Neural cell (in vitro differentiated cells): ENCODE data around the gene YJEFN3. TPM values are rescaled to one million over a fixed set of nuclear protein-coding genes. Genes with fewer than 3 reads are reported as not detected.

ENCODE experiments used
- H2AFZ ChIP-seq: fragments of 200-600, 300-800 bp; sonication (generic), shearing (Covaris generic); 2 replicates; pipeline ENCODE4 v1.6.0; 2014; ENCODE audit warnings: low read depth, mild to moderate bottlenecking, antibody characterized with exemption, low read length, moderate library complexity
- H3F3A ChIP-seq: fragments of 200-600 bp; shearing (Covaris generic); 2 replicates; pipeline ENCODE4 v1.6.1; 2016; ENCODE audit warnings: mild to moderate bottlenecking, moderate library complexity, mixed read lengths, antibody characterized with exemption, low read length; ENCODE audit not compliant: insufficient read depth, poor library complexity, severe bottlenecking
- H3K27ac ChIP-seq: fragments of 200-600, 300-800 bp; sonication (generic), shearing (Covaris generic); 2 replicates; pipeline ENCODE4 v1.5.1; 2014; ENCODE audit warnings: mild to moderate bottlenecking, low read length, moderate library complexity
- H3K27me3 ChIP-seq: fragments of 300-800, 200-600 bp; sonication (generic), shearing (Covaris generic); 2 replicates; pipeline ENCODE4 v1.6.0; 2014; ENCODE audit warnings: mild to moderate bottlenecking, low read depth, low read length, moderate library complexity; ENCODE audit not compliant: insufficient read depth
- H3K36me3 ChIP-seq: fragments of 300-800, 200-600 bp; sonication (generic), shearing (Covaris generic); 2 replicates; pipeline ENCODE4 v1.5.1; 2014; ENCODE audit warnings: mild to moderate bottlenecking, antibody characterized with exemption, low read length, moderate library complexity; ENCODE audit not compliant: insufficient read depth
- H3K4me2 ChIP-seq: fragments of 300-800, 200-600 bp; sonication (generic), shearing (Covaris generic); 2 replicates; pipeline ENCODE4 v1.6.0; 2014; ENCODE audit warnings: mild to moderate bottlenecking, low read length
- H3K4me3 ChIP-seq: fragments of 300-800, 200-600 bp; sonication (generic), shearing (Covaris generic); 2 replicates; pipeline ENCODE4 v1.5.1; 2014; ENCODE audit warnings: mild to moderate bottlenecking, low read length, moderate library complexity
- H3K79me2 ChIP-seq: fragments of 200-600 bp; shearing (Covaris generic); replicated peaks from 2 replicates; pipeline ENCODE4 v1.6.0; 2014; ENCODE audit warnings: mild to moderate bottlenecking, low read length, moderate library complexity; ENCODE audit not compliant: insufficient read depth
- H3K9ac ChIP-seq: fragments of 300-800, 200-600 bp; sonication (generic), shearing (Covaris generic); 2 replicates; pipeline ENCODE4 v1.6.1; 2016; ENCODE audit warnings: mild to moderate bottlenecking, low read length, mixed read lengths
- H3K9me2 ChIP-seq: fragments of 200-600 bp; shearing (Covaris generic); 2 replicates; pipeline ENCODE4 v1.6.1; 2016; ENCODE audit warnings: mild to moderate bottlenecking, low read length, mixed read lengths; ENCODE audit not compliant: insufficient read depth
- H3K9me3 ChIP-seq: fragments of 200-600, 300-800 bp; sonication (generic), shearing (Covaris generic); 2 replicates; pipeline ENCODE4 v1.6.1; 2016; ENCODE audit warnings: mild to moderate bottlenecking, mixed run types, low read length, moderate library complexity, mixed read lengths
- H4K20me1 ChIP-seq: fragments of 200-600 bp; shearing (Covaris generic); 2 replicates; pipeline ENCODE4 v1.6.1; 2016; ENCODE audit warnings: mild to moderate bottlenecking, mixed run types; ENCODE audit not compliant: insufficient read depth
- EP300 ChIP-seq: fragments of 450-650 bp; conservative IDR thresholded peaks from 2 replicates; pipeline ENCODE4 v1.6.1; 2014; ENCODE audit warnings: antibody characterized with exemption, mild to moderate bottlenecking, moderate library complexity; ENCODE audit not compliant: poor library complexity, severe bottlenecking
- EZH2 ChIP-seq: fragments of 200-600, 300-800 bp; shearing (Covaris generic), sonication (generic); IDR thresholded peaks from 2 replicates; pipeline ENCODE4 v1.6.1; 2014; ENCODE audit warnings: antibody characterized with exemption, low read length, borderline replicate concordance, mild to moderate bottlenecking; ENCODE audit not compliant: insufficient read depth, poor library complexity, severe bottlenecking
- MXI1 ChIP-seq: fragments of 450-650 bp; conservative IDR thresholded peaks from 2 replicates; pipeline ENCODE4 v1.6.1; 2014; ENCODE audit warnings: antibody characterized with exemption, mild to moderate bottlenecking; ENCODE audit not compliant: poor library complexity, severe bottlenecking
- POLR2AphosphoS5 ChIP-seq: IDR thresholded peaks from 2 replicates; pipeline ENCODE4 v1.6.1; 2012
- RAD21 ChIP-seq: fragments of 450-650 bp; conservative IDR thresholded peaks from 2 replicates; pipeline ENCODE4 v1.6.1; 2014; ENCODE audit warnings: antibody characterized with exemption, mild to moderate bottlenecking, moderate library complexity
- SMC3 ChIP-seq: fragments of 450-650 bp; conservative IDR thresholded peaks from 2 replicates; pipeline ENCODE4 v1.6.1; 2014; ENCODE audit warnings: antibody characterized with exemption, mild to moderate bottlenecking, moderate library complexity; ENCODE audit not compliant: poor library complexity
- TAF1 ChIP-seq: IDR thresholded peaks from 2 replicates; pipeline ENCODE4 v1.6.1; 2012; ENCODE audit warnings: low read depth
- polyA plus RNA-seq: library from polyadenylated mRNA; depleted of rRNA; stranded (reverse); fragments of >200 nt; gene quantifications from 2 replicates; pipeline ENCODE4 v1.2.3, GENCODE V29; 2014
- TF ChIP-seq, protein P1 (sequence below): IDR thresholded peaks from 2 replicates; pipeline ENCODE4 v1.6.1; 2012; ENCODE audit warnings: borderline replicate concordance
- TF ChIP-seq, protein P2 (sequence below): fragments of 450-650 bp; IDR thresholded peaks from 2 replicates; pipeline ENCODE4 v1.5.1; 2014; ENCODE audit warnings: antibody characterized with exemption, mild to moderate bottlenecking, moderate library complexity; ENCODE audit not compliant: poor library complexity, severe bottlenecking

The YJEFN3 gene
- polyA plus RNA-seq, 1 donor from 2014 or later, result 26.9 TPM

- H4K20me1 ChIP-seq, result no peaks in the 10 kb centered on the region
- H3K9me3 ChIP-seq, result no peaks in the 10 kb centered on the region
- H3F3A ChIP-seq, result no peaks in the 10 kb centered on the region
- H3K9me2 ChIP-seq, result no peaks in the 10 kb centered on the region
- peaks cover 5% of the 10 kb centered on the region for H3K36me3 ChIP-seq
- no peak overlapping the region for H3K9ac ChIP-seq
- no peak overlapping the region for H3K4me3 ChIP-seq
- H2AFZ ChIP-seq, result no peak overlapping the region
- H3K79me2 ChIP-seq, result no peaks in the 10 kb centered on the region
- no peak overlapping the region for H3K27ac ChIP-seq
- no peak overlapping the region for H3K4me2 ChIP-seq
- H3K27me3 ChIP-seq, result no peaks in the 10 kb centered on the region
- TF ChIP-seq, protein P1, sequence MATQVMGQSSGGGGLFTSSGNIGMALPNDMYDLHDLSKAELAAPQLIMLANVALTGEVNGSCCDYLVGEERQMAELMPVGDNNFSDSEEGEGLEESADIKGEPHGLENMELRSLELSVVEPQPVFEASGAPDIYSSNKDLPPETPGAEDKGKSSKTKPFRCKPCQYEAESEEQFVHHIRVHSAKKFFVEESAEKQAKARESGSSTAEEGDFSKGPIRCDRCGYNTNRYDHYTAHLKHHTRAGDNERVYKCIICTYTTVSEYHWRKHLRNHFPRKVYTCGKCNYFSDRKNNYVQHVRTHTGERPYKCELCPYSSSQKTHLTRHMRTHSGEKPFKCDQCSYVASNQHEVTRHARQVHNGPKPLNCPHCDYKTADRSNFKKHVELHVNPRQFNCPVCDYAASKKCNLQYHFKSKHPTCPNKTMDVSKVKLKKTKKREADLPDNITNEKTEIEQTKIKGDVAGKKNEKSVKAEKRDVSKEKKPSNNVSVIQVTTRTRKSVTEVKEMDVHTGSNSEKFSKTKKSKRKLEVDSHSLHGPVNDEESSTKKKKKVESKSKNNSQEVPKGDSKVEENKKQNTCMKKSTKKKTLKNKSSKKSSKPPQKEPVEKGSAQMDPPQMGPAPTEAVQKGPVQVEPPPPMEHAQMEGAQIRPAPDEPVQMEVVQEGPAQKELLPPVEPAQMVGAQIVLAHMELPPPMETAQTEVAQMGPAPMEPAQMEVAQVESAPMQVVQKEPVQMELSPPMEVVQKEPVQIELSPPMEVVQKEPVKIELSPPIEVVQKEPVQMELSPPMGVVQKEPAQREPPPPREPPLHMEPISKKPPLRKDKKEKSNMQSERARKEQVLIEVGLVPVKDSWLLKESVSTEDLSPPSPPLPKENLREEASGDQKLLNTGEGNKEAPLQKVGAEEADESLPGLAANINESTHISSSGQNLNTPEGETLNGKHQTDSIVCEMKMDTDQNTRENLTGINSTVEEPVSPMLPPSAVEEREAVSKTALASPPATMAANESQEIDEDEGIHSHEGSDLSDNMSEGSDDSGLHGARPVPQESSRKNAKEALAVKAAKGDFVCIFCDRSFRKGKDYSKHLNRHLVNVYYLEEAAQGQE, result no peak
- no peak for TF ChIP-seq TAF1
- no peak for TF ChIP-seq MXI1
- no peak for TF ChIP-seq EZH2
- TF ChIP-seq SMC3, result no peak
- no peak for TF ChIP-seq POLR2AphosphoS5
- no peak for TF ChIP-seq RAD21
- TF ChIP-seq EP300, result no peak
- TF ChIP-seq, protein P2, sequence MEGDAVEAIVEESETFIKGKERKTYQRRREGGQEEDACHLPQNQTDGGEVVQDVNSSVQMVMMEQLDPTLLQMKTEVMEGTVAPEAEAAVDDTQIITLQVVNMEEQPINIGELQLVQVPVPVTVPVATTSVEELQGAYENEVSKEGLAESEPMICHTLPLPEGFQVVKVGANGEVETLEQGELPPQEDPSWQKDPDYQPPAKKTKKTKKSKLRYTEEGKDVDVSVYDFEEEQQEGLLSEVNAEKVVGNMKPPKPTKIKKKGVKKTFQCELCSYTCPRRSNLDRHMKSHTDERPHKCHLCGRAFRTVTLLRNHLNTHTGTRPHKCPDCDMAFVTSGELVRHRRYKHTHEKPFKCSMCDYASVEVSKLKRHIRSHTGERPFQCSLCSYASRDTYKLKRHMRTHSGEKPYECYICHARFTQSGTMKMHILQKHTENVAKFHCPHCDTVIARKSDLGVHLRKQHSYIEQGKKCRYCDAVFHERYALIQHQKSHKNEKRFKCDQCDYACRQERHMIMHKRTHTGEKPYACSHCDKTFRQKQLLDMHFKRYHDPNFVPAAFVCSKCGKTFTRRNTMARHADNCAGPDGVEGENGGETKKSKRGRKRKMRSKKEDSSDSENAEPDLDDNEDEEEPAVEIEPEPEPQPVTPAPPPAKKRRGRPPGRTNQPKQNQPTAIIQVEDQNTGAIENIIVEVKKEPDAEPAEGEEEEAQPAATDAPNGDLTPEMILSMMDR, result no peak
These were observed 26.4 kb upstream of the YJEFN3 start for GRCh38 chr19:19502281-19502680.

DNA sequence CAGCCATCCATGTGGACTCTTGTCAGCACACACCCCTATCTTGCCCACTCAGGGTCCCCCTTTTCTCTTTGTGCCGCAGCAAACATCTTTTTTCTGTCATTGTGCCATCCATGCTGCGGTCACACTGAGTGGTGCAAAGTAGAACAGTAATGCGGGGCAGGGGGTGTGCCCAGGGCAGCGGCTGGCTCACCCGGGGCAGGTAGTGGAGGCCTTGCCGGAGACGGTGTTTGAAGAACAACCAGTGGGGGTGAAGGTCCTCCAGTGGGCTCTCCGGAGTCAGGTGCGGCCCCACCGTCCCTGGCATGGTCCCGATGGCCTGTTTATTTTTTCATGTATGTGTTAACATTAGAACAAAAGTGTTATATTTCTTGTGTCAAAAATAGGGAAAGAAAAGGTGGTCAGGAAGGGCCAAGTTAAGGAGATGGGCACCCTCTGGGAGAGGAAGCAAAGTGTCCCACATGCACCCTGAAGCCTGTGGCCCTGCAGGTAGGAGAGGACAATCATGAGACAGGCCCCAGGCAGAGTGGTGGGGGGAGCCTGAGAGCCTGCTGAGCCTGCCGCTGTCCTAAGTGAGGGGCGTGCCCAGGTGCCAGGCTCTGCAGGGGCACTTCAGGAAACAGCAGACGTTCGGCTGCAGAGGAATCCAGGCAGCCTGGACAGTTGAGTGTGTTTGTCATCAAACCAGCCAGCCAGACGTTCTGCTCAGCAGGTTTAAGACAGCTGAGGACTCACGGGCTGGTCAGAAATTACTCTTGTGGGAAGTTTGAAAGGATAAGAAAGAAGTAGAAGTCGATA, 25.7 kb upstream of the YJEFN3 start:
- Histone ChIP-seq H3K4me3 (no peak overlapping the region), H3K9me2 (no peaks in the 10 kb centered on the region), H4K20me1 (no peaks in the 10 kb centered on the region), H3K27ac (no peak overlapping the region), H3K79me2 (no peaks in the 10 kb centered on the region), H3K36me3 (peaks cover 5% of the 10 kb centered on the region), H3F3A (no peaks in the 10 kb centered on the region), H3K4me2 (no peak overlapping the region), H3K9ac (no peak overlapping the region), H3K27me3 (no peaks in the 10 kb centered on the region), H2AFZ (no peak overlapping the region), H3K9me3 (no peaks in the 10 kb centered on the region)
- TF ChIP-seq, protein P1, result no peak
- TF ChIP-seq EZH2 (no peak), RAD21 (no peak), MXI1 (no peak), EP300 (no peak), POLR2AphosphoS5 (no peak), TAF1 (no peak), SMC3 (no peak)
- TF ChIP-seq, protein P2, result no peak
